GM19328 (cell line): ENCODE data around the gene DIS3L.
"Not testable (repeated sequence)": the region's sequence is repeated elsewhere in the genome, so short reads cannot be mapped to it uniquely, and the experiment has no call there.

Experiments
- ATAC-seq: cut with Tn5 transposase; IDR thresholded peaks from one replicate; pipeline ENCODE4 v1.9.1; 2021; ENCODE audit warnings: mild to moderate bottlenecking, moderate library complexity; ENCODE audit not compliant: unreplicated experiment

The DIS3L gene

GRCh38 chr15:66276546-66276945 lies 16.8 kb upstream of the DIS3L start:
- no peak for ATAC-seq

GRCh38 chr15:66278056-66278455 lies 15.3 kb upstream of the DIS3L start:
- no peak for ATAC-seq

GRCh38 chr15:66278671-66279070 lies 14.7 kb upstream of the DIS3L start:
- no peak for ATAC-seq

- ATAC-seq, result no peak
Observed at GRCh38 chr15:66284271-66284670, 9.1 kb upstream of the DIS3L start.

- ATAC-seq, result no peak
Observed at GRCh38 chr15:66285533-66286280, 7.7 kb upstream of the DIS3L start.

GRCh38 chr15:66287461-66288057 lies 5.8 kb upstream of the DIS3L start:
- ATAC-seq, result no peak

GRCh38 chr15:66288093-66288492 lies 5.3 kb upstream of the DIS3L start:
- ATAC-seq, result no peak

GRCh38 chr15:66288551-66289185 lies 4.7 kb upstream of the DIS3L start:
- no peak for ATAC-seq

- ATAC-seq, result no peak
Observed at GRCh38 chr15:66290007-66290406, 3.4 kb upstream of the DIS3L start.

- no peak for ATAC-seq
Observed at GRCh38 chr15:66290518-66290917, 2.9 kb upstream of the DIS3L start.

GRCh38 chr15:66291816-66292570 lies 1.4 kb upstream of the DIS3L start:
- ATAC-seq, result no peak

- ATAC-seq, result peak; percentile 20
Observed at GRCh38 chr15:66292571-66293418, 573 bp upstream of the DIS3L start.

- ATAC-seq, result peak; percentile 16
Observed at GRCh38 chr15:66294157-66294931, 976 bp downstream of the DIS3L start.

- ATAC-seq, result no peak
Observed at GRCh38 chr15:66294932-66295235, 1.5 kb downstream of the DIS3L start.

- ATAC-seq, result no peak
Observed at GRCh38 chr15:66296186-66296585, 2.8 kb downstream of the DIS3L start.

- no peak for ATAC-seq
Observed at GRCh38 chr15:66298803-66299251, 5.5 kb downstream of the DIS3L start.

GRCh38 chr15:66302489-66303278 lies 9.3 kb downstream of the DIS3L start:
- no peak for ATAC-seq

- not testable (repeated sequence) for ATAC-seq
Observed at GRCh38 chr15:66304425-66304824, 11.1 kb downstream of the DIS3L start.

- no peak for ATAC-seq
Observed at GRCh38 chr15:66306381-66306780, 13.0 kb downstream of the DIS3L start.
